ENCODE measurements around the gene ADM2.

GRCh38 chr22:50437511-50438304 is 43.6 kb upstream of the ADM2 start:
- TF ChIP-seq CTCF (IDR thresholded peaks at IDR 0.05) (no peak), RORB (CRISPR knock-in tag; IDR thresholded peaks at IDR 0.05) (no peak), IRF1 (CRISPR knock-in tag; IDR thresholded peaks at IDR 0.05) (no peak)
